ENCODE measurements around the gene CAPN5. TPM values are rescaled to one million over a fixed set of nuclear protein-coding genes. Genes with fewer than 3 reads are reported as not detected.

Gene CAPN5
- total RNA-seq, 2 experiments from 2014 or later, result 0.62 to 0.76 TPM

GRCh38 chr11:77150836-77151235 is 84.1 kb downstream of the CAPN5 start:
- Mint-ChIP-seq H3K9me3 (ENCODE audit: low read depth) (no peaks in the 10 kb centered on the region), H3K4me3 (no peak overlapping the region), H3K36me3 (ENCODE audit: low read depth) (no peaks in the 10 kb centered on the region), H3K27ac (no peak overlapping the region), H3K27me3 (peaks cover 3% of the 10 kb centered on the region), H3K4me1 (peaks cover 30% of the 10 kb centered on the region)
- intact Hi-C loops (cut with DNase I, micrococcal nuclease), result no loop called here
- DNase-seq (no peak), ATAC-seq (no peak)
- ChIA-PET CTCF (interaction anchor here (0.6 to 0.7 kb wide), 2 partner anchors 41 to 215 kb away, joined by 3 read pairs; no protein-coding TSS in a partner anchor), POLR2A (no interaction called here)

GRCh38 chr11:77151804-77152509 is 85.2 kb downstream of the CAPN5 start:
- Mint-ChIP-seq H3K27me3 (peaks cover 3% of the 10 kb centered on the region), H3K4me3 (no peak overlapping the region), H3K4me1 (peaks cover 30% of the 10 kb centered on the region), H3K36me3 (ENCODE audit: low read depth) (no peaks in the 10 kb centered on the region), H3K27ac (peak overlapping the region; percentile 58), H3K9me3 (ENCODE audit: low read depth) (no peaks in the 10 kb centered on the region)
- DNase-seq (peak; percentile 85), ATAC-seq (peak; percentile 86)
- CTCF ChIA-PET, result interaction anchor here (0.6 kb wide), 2 partner anchors 19 to 119 kb away, joined by 3 read pairs; no protein-coding TSS in a partner anchor
- intact Hi-C loops (cut with DNase I, micrococcal nuclease), result no loop called here
- POLR2A ChIA-PET, result interaction anchor here (0.6 kb wide), 1 partner anchor 34 kb away, joined by 3 read pairs; no protein-coding TSS in a partner anchor

GRCh38 chr11:77152846-77153245 is 86.1 kb downstream of the CAPN5 start:
- intact Hi-C loops (cut with DNase I, micrococcal nuclease), result no loop called here
- H3K4me1 Mint-ChIP-seq, result peaks cover 30% of the 10 kb centered on the region
- DNase-seq (no peak), ATAC-seq (no peak)
- H3K27me3 Mint-ChIP-seq, result peaks cover 1% of the 10 kb centered on the region
- CTCF ChIA-PET, result interaction anchor here (1.3 kb wide), 1 partner anchor 26 kb away, joined by 4 read pairs; no protein-coding TSS in a partner anchor
- no peak overlapping the region for H3K4me3 Mint-ChIP-seq
- peak overlapping the region; percentile 56 for H3K27ac Mint-ChIP-seq
- POLR2A ChIA-PET, result no interaction called here
- H3K36me3 Mint-ChIP-seq (ENCODE audit: low read depth), result no peaks in the 10 kb centered on the region
- H3K9me3 Mint-ChIP-seq (ENCODE audit: low read depth), result no peaks in the 10 kb centered on the region

- Mint-ChIP-seq H3K27me3 (no peaks in the 10 kb centered on the region), H3K9me3 (ENCODE audit: low read depth) (no peaks in the 10 kb centered on the region), H3K27ac (peak overlapping the region; percentile 56), H3K36me3 (ENCODE audit: low read depth) (no peaks in the 10 kb centered on the region), H3K4me3 (no peak overlapping the region), H3K4me1 (peaks cover 25% of the 10 kb centered on the region)
- ATAC-seq (no peak), DNase-seq (no peak)
- POLR2A ChIA-PET, result no interaction called here
- CTCF ChIA-PET, result interaction anchor here (0.6 to 1.3 kb wide), 3 partner anchors 17 to 33 kb away, joined by 3 to 4 read pairs (median 3); no protein-coding TSS in a partner anchor
- intact Hi-C loops (cut with DNase I, micrococcal nuclease), result no loop called here
Measured at GRCh38 chr11:77153276-77154185, 86.8 kb downstream of the CAPN5 start.

GRCh38 chr11:77154381-77155081 is 87.8 kb downstream of the CAPN5 start:
- Mint-ChIP-seq H3K27ac (no peak overlapping the region), H3K4me1 (peaks cover 25% of the 10 kb centered on the region), H3K36me3 (ENCODE audit: low read depth) (no peaks in the 10 kb centered on the region), H3K27me3 (no peaks in the 10 kb centered on the region), H3K4me3 (no peak overlapping the region), H3K9me3 (ENCODE audit: low read depth) (no peaks in the 10 kb centered on the region)
- intact Hi-C loops (cut with DNase I, micrococcal nuclease), result no loop called here
- DNase-seq (no peak), ATAC-seq (no peak)
- ChIA-PET POLR2A (no interaction called here), CTCF (interaction anchor here (1.2 kb wide), 1 partner anchor 32 kb away, joined by 3 read pairs; no protein-coding TSS in a partner anchor)

- DNase-seq, result no peak
- Mint-ChIP-seq H3K4me3 (no peak overlapping the region), H3K9me3 (ENCODE audit: low read depth) (no peaks in the 10 kb centered on the region), H3K4me1 (peaks cover 25% of the 10 kb centered on the region), H3K27ac (no peak overlapping the region), H3K36me3 (ENCODE audit: low read depth) (no peaks in the 10 kb centered on the region), H3K27me3 (no peaks in the 10 kb centered on the region)
- intact Hi-C loops (cut with DNase I, micrococcal nuclease), result no loop called here
- ChIA-PET POLR2A (no interaction called here), CTCF (no interaction called here)
- ATAC-seq, result no peak
Measured at GRCh38 chr11:77155082-77155475, 88.3 kb downstream of the CAPN5 start.

GRCh38 chr11:77155556-77156130 is 88.9 kb downstream of the CAPN5 start:
- DNase-seq, result no peak
- no peaks in the 10 kb centered on the region for H3K27me3 Mint-ChIP-seq
- no peaks in the 10 kb centered on the region for H3K9me3 Mint-ChIP-seq (ENCODE audit: low read depth)
- H3K36me3 Mint-ChIP-seq (ENCODE audit: low read depth), result no peaks in the 10 kb centered on the region
- intact Hi-C loops (cut with DNase I, micrococcal nuclease), result no loop called here
- ChIA-PET POLR2A (no interaction called here), CTCF (interaction anchor here (0.9 kb wide), 1 partner anchor 28 kb away, joined by 6 read pairs; no protein-coding TSS in a partner anchor)
- H3K27ac Mint-ChIP-seq, result no peak overlapping the region
- H3K4me3 Mint-ChIP-seq, result no peak overlapping the region
- ATAC-seq, result no peak
- peaks cover 25% of the 10 kb centered on the region for H3K4me1 Mint-ChIP-seq

- Mint-ChIP-seq H3K36me3 (ENCODE audit: low read depth) (no peaks in the 10 kb centered on the region), H3K4me3 (no peak overlapping the region), H3K4me1 (peaks cover 22% of the 10 kb centered on the region), H3K27me3 (no peaks in the 10 kb centered on the region), H3K9me3 (ENCODE audit: low read depth) (no peaks in the 10 kb centered on the region), H3K27ac (no peak overlapping the region)
- ChIA-PET CTCF (interaction anchor here (0.9 kb wide), 1 partner anchor 29 kb away, joined by 6 read pairs; no protein-coding TSS in a partner anchor), POLR2A (no interaction called here)
- ATAC-seq (no peak), DNase-seq (no peak)
- intact Hi-C loops (cut with DNase I, micrococcal nuclease), result no loop called here
Measured at GRCh38 chr11:77156396-77157195, 89.8 kb downstream of the CAPN5 start.

GRCh38 chr11:77158041-77158695 is 91.4 kb downstream of the CAPN5 start:
- no peak for ATAC-seq
- no peak overlapping the region for H3K27ac Mint-ChIP-seq
- peaks cover 6% of the 10 kb centered on the region for H3K4me1 Mint-ChIP-seq
- no peaks in the 10 kb centered on the region for H3K36me3 Mint-ChIP-seq (ENCODE audit: low read depth)
- H3K4me3 Mint-ChIP-seq, result no peak overlapping the region
- CTCF ChIA-PET, result no interaction called here
- POLR2A ChIA-PET, result no interaction called here
- H3K9me3 Mint-ChIP-seq (ENCODE audit: low read depth), result no peaks in the 10 kb centered on the region
- H3K27me3 Mint-ChIP-seq, result no peaks in the 10 kb centered on the region
- intact Hi-C loops (cut with DNase I, micrococcal nuclease), result no loop called here
- DNase-seq, result no peak

GRCh38 chr11:77159219-77159936 is 92.6 kb downstream of the CAPN5 start:
- POLR2A ChIA-PET, result no interaction called here
- no peaks in the 10 kb centered on the region for H3K36me3 Mint-ChIP-seq (ENCODE audit: low read depth)
- H3K9me3 Mint-ChIP-seq (ENCODE audit: low read depth), result no peaks in the 10 kb centered on the region
- no peaks in the 10 kb centered on the region for H3K4me1 Mint-ChIP-seq
- no peak for ATAC-seq
- H3K4me3 Mint-ChIP-seq, result no peak overlapping the region
- DNase-seq, result no peak
- H3K27ac Mint-ChIP-seq, result no peak overlapping the region
- no peaks in the 10 kb centered on the region for H3K27me3 Mint-ChIP-seq
- CTCF ChIA-PET, result no interaction called here
- intact Hi-C loops (cut with DNase I, micrococcal nuclease), result no loop called here

Measured in activated CD4-positive, alpha-beta T cell treated with anti-CD3 and anti-CD28 coated beads for 36 hours (primary cell).